GM19438 (cell line): ENCODE results near the gene GRIN3A.
"Not testable (repeated sequence)": the region's sequence is repeated elsewhere in the genome, so short reads cannot be mapped to it uniquely, and the experiment has no call there.

Source experiments
- ATAC-seq: cut with Tn5 transposase; IDR thresholded peaks from one replicate; pipeline ENCODE4 v1.9.1; 2021; ENCODE audit warnings: low read depth; ENCODE audit not compliant: unreplicated experiment

Gene GRIN3A

DNA sequence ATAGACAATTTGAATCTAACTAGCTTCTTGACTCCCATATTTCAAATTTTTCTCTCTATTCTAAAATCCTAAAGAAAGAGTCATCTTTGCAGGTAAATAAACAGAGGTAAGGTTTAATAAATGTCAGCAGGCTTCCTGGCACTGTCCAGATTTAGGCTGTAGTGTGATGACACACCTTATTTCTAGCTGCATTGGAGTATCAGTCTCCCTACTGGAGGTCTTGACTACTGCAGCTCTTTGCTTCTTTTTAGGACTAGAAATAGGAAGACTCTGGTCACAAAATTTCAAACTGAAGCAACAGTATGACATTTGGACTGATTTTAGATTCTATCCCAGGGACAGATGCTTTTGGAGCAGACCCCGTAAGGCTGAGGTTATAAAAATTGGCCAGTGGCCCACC, 103.0 kb downstream of the GRIN3A start:
- ATAC-seq = no peak

DNA sequence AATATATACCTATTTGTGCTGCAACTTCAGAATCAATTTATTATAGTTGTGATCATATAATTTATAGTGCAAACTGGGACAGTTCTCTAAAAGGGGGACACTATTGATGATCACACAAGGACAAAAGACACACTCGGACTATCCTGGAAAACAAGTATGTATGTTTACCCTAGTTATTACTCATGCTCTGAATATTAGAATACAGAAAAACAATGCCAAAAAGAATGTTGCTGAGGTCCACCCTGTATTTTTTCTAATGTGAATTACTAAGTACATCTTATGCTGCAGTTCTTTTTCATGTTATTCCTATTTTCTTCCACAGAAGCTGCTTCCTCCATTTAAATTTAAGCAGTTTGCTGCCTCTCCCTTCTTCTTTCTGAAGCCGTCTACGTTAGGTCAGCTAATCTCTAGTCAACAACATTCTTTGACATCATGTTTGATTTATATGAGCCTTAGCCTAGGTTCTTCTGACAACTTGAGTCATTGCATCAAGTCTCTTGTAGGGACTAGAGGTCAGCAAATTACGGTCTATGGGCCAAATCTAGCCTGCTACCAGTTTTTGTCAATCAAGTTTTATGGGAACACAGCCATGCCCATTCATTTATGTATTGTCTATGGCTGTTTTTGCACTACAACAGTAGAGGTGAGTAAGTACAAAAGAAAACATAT, 103.6 kb downstream of the GRIN3A start:
- ATAC-seq = no peak

DNA sequence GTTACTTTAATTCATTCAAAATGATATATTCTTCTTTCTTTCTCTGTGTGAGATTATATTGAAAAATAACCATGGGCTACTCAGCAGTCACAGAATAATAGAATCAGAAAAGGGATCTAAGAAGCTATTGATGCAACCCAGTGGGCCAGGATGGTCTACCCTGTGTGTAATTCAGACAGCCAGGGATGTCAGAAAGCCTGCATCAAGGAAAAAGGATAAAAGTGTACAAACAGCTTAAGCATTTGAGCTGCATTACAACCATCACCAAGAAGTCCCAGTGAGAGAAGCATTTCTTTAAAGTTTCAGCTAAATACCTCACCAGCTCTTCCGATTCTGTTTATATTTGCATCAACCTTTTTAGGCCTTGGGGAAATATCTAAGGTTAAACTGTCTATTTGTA, 105.8 kb downstream of the GRIN3A start:
- ATAC-seq = no peak

DNA sequence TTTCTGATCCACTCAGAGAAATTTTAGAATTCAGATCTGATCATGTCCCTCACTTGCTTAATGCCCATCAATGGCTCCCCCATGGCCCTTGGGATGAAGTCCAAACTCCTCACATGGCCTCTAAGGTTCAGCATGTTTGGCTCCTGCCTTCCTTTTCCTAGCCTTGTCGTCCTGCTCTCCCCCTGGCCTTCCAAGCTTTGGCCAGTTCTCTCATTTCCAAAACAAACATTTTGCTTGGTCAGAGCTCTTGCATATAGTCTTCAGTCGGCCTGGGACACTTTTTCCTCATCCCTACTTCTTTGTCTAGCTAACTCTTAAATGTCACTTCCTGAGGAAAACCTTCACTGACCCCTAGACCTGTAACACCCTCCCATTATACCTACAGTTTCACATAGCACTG, 106.6 kb downstream of the GRIN3A start:
- no peak for ATAC-seq

DNA sequence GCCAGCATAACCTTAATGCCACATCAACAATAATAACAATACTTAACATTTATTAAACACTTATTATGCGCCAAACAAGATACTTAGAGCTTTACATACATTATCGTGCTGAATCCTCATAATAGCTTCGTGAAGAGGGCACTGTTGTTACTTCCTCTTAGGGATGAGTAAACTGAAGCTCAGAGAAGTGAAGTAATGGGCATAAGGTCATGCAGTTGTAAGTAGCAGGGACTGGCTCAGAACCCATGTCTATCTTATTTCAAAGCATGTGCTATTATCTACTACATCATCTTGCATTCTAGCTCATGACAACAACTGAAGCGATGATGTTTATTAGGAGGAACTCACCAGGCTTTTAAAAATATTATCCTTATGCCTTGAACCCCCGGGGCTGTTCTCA, 108.8 kb downstream of the GRIN3A start:
- no peak for ATAC-seq

DNA sequence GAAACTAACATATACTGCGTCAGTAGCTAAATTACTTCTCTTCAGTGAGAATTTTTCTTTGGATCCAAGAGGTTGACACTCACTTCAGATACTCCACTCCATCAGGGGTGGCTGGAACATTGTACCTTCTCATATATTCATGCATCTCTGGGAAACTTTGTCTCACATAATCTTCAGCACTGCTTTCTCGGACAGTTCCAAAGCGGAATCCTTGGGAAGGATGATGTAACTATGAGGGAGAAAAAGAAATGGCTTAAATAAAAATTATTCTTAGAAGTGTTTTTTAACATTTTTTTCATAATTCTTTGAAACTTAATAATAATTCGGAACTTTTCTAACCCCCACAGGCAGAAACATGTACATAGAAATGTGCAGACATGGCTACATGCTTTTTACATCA, 110.3 kb downstream of the GRIN3A start:
- no peak for ATAC-seq

DNA sequence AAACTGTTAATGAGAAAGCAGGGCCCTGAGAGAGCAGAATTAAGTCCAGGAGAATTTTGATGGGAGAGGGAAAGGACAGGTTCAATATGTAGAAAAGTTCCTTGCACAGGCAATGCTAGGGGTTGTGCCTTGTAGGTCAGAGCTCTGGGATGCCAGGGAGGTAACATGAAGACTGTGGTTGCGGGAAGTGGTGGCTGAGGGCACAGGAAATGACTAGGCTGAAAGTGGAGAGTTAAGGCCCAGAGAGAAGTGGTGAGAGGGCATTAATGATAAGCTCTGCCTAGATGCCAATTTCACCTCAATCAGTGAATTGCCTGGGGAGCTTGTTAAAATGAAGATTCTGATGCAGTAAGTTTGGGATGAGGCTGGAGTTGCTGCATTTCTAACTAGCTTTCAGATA, 112.2 kb downstream of the GRIN3A start:
- ATAC-seq = no peak

DNA sequence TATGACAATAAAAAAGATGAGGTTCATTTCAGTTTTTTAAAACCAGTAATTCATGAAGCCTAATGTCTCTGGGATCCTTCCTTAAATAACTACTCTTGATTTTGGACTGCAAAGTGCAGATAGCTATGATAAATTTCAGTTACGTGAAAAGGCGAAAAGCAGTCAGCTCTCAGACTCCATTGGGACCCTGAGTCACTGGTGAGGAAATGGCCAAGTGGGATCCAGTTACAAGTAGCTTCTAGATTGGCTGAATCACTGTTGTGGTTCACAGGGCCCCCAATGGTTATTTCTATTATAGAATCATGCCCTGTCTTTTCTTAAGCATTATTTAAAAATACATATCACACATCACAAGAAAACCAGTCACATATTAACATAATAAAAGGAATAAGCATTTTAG, 112.6 kb downstream of the GRIN3A start:
- no peak for ATAC-seq

DNA sequence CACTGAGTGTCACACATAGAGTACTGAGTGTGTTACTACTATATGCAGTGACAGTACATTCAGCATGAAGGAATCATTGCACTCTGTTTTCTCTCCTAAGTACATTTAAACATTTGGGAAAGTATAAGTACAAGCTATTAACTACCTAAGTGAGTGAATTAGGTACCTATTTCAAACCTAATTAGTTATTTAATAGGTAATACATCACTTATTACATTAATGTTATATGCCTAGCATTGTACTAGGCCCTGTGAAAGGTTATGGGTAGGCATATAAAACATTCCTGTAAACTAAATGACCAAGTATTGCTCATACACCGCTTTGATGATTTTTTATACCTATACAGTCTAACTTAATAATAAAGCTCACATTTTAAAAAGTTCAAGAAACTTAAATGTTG, 118.0 kb downstream of the GRIN3A start:
- peak; percentile 62 for ATAC-seq

DNA sequence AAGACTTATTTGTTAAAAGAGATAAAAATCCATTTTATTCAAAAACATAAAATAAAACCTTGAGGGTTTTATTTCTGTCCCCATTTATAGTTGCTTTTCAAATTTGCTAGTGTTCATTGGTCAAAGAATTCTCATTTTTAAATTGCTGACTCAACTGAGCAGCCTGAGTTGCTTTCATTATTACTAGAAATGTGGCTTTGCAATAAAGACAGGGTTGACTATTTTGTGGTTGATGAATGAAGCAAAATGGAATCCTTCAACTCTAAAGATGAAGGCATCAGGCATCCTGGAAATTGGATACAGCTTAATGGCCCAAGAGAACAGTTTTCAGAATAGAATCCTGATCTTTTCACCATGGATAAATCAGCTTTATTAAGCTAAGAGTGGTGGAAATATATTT, 119.7 kb downstream of the GRIN3A start:
- ATAC-seq = no peak

DNA sequence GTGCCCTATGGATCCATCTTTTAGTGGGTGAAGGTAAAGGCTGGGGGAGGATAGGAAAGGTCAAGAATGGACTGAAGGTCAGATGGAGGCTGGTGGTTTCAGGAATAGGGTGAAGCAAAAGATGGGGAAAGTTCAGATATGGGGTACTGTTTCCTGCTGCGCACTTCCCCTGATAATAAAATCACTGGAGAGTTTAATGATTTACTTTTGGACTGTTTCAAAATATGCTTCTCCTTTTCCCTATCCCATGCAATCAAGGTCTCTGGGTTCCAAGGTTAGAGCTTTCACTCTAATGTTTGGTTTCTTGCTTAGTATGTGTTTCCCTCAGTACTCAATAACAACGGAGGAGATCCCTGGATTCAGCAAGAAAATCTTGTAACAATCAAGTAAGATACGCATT, 132.9 kb downstream of the GRIN3A start:
- no peak for ATAC-seq

DNA sequence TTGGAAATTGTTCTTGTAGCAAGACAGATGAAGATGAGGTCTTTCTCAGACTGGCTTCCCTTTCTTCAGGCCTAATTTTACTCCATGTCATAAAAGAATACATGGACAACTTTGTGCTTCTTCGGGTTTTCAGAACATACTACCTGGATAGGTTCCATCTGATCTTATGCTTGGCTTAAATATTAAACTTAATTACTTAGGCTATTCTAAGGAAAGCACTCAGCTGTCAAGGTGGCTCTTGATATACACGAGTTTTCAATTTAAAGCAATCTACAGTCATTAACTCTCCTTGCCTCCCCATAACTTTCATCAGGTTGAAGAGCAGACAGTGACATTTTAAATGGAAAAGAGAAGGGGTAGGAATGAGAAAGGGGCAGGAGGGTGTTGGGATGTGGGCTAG, 134.2 kb downstream of the GRIN3A start:
- no peak for ATAC-seq

DNA sequence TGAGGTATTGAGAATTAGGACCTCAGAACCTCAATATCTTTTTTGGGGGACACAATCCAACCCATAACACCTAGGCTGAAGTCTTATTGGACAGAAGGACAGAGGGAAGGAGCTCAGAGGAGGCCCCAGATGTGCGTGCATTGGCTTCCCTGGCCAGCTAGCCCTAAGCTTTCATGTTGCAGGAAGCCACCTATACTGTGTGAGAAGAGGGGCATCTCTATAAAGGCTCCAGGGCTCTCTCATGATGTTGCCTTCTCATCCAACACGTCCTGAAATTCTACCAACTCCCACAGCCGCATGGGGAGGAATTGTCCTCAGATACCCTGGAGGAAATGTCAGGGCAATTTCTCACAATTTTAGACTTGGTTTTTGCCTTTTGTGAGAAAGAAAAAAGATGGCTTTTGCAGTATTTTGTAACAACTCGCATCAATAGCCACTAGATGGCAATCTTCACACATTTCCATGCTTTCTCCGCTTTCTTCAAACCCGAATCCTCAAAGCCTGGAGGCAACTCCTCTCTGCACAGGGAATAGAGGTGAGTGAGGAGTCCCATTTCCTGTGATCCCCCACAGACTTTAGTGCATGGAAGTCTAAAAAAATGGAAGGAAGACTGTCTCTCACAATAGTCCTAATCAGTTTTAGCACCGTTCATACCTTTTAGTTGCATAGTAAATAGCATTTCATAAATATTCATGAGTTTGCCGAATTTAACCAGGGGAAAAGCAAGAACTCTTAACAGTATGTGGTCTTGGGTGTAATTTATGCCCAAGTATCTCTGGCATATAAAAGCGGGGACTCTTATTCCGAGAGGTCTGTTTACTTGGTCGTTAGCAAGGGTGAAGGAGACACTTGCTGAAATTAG, 136.3 kb downstream of the GRIN3A start:
- peak; percentile 57 for ATAC-seq

DNA sequence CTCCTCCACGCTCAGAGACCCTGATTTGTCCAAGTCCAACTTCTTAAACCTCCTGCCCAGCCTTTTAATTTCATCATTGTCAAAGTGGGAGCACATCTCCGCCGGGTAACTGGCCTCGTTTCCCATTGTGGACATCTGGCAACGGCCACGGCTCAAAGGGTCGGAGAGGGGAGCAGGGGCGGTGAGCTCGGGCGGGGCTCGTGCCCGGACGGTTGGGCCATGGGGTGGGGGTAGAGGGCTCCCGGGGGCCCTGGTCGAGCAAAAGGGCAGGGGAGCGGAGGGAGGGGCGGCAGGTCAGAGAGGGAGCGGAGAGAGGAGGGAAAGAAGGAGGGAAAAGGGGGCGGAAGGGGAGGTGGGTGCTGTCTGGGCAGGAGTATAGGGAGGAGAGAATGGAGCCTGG, 143.7 kb downstream of the GRIN3A start, which contains the start of gene PPP3R2:
TSS of gene PPP3R2 (minus strand) at position 174 of the 400 bp plus-strand sequence. CDS start at position 126, 48 bp downstream.
- no peak for ATAC-seq

DNA sequence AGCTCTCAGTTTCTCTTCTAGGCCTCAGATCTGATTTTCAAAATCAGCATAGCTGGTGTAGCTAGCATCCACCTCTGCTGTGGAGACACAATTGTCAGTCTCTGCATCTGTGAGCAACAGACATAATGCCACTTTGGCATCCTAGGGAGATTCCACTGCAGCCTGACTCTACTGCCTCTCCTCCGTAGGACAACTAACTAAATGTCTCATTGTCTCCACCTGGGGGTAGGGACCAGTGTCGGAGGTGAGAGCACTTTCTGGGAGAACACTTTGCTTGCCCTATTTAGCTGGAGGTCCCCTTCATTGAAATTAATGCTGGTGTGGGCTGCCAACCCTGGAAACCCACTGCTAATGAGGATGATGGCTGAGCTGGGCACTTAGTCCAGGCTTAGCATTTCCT, 145.1 kb downstream of the GRIN3A start:
- ATAC-seq = no peak

DNA sequence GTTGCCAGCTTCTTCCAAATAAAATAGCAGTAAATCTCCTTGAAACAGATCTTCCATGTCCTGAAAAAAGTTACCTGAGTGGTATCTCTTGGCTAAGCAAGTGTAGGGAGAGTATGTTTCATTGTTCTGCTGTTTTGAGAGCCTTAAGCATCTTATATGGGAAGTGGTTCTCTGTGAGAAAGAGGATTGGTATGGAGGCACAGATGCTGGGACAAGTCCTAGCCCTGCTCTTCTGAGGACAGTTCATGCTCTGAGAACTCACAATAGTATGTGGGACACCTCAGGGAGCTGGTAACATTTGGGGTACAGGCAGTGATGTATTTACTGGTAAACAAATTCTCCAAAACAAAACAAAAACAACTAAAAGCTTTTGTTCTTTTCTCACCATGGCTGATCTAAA, 145.7 kb downstream of the GRIN3A start:
- ATAC-seq = no peak

DNA sequence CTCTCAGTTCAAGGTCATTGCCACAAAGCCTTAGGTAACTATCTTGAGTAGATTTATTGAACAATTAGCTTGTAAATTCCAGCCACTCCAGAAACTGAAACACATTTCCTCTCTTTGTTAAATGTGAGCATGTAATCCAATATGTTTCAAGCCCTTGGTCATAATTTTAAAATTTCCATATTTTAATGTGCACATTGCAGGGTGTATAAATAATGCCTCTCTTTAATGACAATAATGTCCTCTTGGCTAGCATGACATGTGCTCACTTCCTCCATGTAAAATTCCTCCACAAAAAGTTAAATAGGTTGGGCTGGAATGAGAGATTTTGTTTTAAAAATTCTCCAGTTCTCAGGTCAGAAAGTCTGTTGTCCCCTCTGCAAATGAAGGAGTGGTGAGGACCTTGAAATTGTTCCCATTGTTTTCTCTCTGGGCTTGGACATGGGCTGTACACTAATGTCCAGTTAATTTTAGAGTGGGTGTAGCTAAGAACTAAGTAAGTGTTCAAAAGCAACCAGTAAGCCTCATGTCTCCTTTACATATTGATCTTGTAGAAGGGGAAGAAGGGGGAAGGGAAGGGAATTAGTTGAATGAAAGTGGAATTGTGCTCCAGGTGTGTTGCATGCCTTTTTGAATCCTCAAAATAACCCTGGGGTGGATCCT, 146.5 kb downstream of the GRIN3A start:
- ATAC-seq = no peak

DNA sequence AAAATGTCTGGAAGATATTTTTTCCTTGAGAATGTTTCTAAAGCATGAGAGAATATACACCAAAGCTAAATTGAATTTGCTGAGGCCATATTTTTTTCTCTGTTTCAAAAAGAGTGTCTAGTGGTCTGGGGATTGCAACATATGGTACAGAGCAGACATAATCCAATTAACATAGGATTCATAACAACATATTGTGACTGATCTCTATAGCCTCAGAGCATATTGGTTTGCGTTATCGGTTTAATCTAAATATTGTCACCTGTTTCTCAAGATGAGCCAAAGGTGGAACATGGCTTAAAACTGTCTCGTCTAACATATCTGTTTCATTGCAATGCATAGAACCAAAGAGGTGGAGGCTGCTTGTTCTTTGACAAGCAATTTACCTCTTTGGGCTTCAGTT, 147.5 kb downstream of the GRIN3A start:
- ATAC-seq = no peak

DNA sequence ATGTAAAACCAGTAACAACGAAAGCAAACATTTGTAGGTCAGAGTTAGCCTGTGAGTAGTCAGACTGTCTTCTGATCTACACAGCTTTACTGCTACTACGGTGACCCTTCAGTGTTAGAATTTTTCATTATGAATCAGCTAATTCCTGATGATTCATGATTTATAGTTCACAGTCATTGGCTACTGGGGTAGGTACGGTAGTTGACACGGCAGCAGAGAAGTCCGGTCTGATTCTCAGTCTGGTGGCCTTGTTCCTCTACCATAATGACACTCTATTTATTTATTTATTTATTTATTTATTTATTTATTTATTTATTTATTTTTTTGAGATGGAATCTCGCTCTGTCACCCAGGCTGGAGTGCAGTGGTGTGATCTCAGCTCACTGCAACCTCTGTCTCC, 148.4 kb downstream of the GRIN3A start:
- not testable (repeated sequence) for ATAC-seq

DNA sequence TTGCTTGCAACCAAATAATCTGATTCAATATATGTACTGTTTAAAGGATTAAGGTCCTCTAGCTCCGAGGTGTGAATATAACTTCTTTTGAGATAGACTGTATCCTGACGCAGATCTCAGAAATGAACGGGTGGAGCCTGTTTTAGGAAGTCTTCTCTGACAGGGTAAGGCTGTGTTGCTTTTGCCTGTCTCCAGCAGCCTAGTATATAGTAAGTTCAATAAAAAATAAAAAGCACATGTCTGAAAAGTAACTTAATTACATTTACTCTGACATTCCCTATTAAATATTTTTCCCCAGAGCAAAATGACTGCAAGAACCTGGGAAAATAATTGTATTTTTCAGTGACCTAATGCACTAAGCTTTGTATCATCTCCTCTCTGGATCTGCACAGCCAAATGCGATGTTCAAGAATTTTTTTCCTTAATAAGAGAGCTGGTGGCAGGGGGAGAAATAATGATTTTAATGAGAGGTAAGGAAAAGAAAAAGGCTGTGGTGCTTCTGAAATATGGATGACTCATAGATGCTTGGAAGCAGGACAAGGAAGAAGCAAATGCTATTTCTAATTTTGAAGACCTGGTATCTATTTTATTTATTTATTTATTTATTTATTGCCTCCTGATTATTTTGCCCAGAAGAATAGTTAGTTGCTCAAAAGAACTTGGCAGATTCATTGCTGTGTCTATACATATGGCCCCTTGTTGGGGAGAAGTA, 151.0 kb downstream of the GRIN3A start:
- ATAC-seq = no peak

DNA sequence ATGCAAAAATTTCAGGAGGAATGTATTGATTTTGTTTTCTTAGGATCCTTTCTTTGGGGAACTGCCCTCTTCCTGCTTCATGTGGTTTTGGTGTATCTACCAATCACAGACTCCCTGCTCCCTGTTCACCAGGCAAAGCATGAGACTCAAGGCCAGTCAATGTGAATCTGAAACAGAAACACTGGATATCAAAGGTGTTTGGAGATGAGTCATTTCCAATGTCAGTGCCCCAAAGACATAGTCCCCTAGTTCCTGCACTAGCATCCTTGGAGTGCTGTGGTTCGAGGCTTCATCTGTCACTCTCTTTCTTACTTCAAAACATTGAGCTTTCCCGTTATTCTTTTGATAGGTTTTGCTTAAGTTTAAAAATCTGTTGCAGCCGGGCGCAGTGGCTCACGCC, 151.8 kb downstream of the GRIN3A start:
- no peak for ATAC-seq
